PC-3 (cell line): ENCODE results near the gene SLK.

Source experiments
- CTCF ChIP-seq: fragments of 300-600 bp; sonication (generic); conservative IDR thresholded peaks from 2 replicates; pipeline ENCODE4 v1.5.1; 2017; ENCODE audit warnings: antibody characterized with exemption, low read depth, mild to moderate bottlenecking, low read length
- EZH2phosphoT487 ChIP-seq: fragments of 300-600 bp; sonication (generic); IDR thresholded peaks from 2 replicates; pipeline ENCODE4 v1.6.1; 2018; ENCODE audit warnings: mild to moderate bottlenecking, antibody characterized with exemption, low read length, borderline replicate concordance

- TF ChIP-seq CTCF (no peak), EZH2phosphoT487 (no peak)
These were observed 1.8 kb downstream of the SLK start for GRCh38 chr10:103968441-103969391.
